Measurements from ENCODE around the gene USP2.

USP2 gene

GRCh38 chr11:119345685-119346084, 35.8 kb downstream of the USP2 start:
- no peak for DNase-seq (ENCODE audit: insufficient read length, low spot score)
- no peak for FAIRE-seq

GRCh38 chr11:119344291-119345010, 37.0 kb downstream of the USP2 start:
- peak; percentile 72 for FAIRE-seq

DNA sequence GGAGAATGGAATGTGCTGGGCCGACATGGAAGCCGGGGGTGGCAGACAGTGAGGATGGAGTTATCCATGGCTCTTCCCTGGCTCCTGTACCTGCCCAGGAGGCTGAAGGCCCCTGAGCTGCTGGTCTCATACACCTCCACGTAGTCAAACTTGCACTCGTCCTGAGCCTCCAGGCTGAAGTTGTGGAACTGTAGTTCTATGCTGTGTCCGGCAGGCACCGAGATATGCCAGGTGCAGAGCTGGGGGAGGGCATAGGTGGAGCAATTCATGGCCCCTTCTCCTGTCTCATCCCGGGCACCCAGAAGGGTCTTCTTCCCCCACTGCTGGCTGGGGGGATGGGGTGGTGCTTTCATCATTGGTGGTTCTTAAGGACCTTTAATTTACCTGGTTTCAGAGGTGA, 37.8 kb downstream of the USP2 start:
- DNase-seq (ENCODE audit: insufficient read length, low spot score) (no peak), FAIRE-seq (no peak)

More at GRCh38 chr11:119344291-119345010, 37.0 kb downstream of the USP2 start:
- no peak for DNase-seq (ENCODE audit: insufficient read length, low spot score)

- FAIRE-seq (no peak), DNase-seq (ENCODE audit: insufficient read length, low spot score) (no peak)
Observed at GRCh38 chr11:119342362-119343130, 38.9 kb downstream of the USP2 start.

- DNase-seq (ENCODE audit: insufficient read length, low spot score) (no peak), FAIRE-seq (no peak)
Observed at GRCh38 chr11:119342023-119342300, 39.5 kb downstream of the USP2 start.

GRCh38 chr11:119341222-119342022, 40.1 kb downstream of the USP2 start:
- DNase-seq (ENCODE audit: insufficient read length, low spot score) = no peak
- FAIRE-seq = no peak

DNA sequence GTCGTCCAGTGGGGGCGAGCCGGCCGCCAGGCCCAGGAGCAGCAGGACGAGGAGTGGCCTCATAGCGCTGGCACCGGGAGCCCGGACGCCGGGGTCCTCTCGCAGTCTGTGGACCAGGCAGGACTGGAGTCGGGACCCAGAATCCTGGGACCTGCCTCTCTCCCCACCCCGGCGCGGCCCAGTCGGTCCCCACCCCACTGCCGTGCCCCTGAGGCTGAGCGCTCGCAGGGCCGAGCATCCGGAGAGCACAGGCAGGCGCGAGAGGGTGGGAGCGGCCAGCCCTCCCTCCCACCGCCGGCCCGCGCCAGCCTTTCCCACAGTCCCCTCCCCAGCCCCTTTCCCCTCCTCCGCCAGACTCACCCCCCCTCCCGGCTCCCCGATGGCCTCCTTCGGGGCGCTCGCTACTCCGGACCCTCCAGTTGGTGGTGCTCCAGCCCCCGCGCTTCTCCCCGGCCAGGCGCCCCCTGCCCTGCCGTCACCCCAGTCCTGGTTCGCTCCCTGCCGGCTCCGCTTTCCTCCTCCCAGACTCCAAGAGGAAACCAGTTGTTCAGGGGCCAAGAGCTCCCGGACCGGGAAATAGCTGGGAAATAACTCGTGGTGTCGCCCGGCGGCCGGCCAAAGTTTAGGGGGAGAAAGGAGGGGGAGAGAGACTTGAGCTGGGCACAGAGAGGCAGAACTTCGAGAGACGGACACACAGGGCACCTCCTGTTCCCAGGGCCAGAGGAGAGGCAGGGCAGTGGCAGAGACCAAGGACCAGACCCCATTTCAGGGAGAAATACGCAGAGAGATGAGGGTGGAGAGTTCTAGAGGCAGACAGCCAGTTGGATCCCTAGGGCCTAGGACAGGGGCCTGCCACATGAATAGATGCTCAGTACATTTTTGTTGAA, 40.9 kb downstream of the USP2 start, which contains the start of gene C1QTNF5:
TSS of gene C1QTNF5 (minus strand) at position 549 of the 887 bp plus-strand sequence. CDS start at position 63, 486 bp downstream.
- FAIRE-seq = peak; percentile 23
- no peak for DNase-seq (ENCODE audit: insufficient read length, low spot score)

DNA sequence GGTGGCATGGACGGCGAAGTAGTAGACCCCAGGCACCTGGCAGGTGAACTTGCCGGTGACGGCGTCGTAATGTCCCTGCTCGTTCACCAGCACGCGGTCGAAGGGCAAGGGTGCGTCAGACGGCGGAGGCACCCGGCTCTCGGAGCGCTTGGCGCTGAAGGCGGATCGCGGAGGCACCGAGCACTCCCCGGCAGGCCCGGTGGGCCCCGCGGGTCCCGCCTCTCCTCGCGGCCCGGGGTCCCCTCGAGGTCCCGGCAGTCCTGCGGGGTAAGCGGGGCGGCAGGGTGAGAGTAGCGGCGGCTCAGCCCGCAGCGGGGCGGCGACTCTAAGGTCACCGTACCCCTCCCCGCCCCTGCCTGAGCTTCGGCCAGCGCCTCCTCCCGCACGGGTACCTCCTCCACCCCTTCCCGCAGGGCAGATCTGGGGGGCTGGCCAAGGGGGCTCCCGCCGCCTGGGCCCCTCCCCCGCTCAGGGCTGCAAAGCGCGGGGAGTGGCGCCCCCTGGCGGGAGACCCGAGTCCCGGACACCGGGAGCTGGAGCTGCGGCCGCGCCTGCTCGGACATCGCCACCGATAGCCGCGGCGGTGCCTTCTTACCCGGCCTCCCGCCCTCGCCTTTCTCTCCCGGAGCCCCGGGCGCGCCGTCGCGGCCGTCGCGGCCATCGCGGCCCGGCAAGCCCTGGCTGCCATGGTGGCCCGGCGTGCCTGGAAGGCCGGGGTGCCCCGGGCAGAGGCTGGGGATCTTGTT, 41.7 kb downstream of the USP2 start:
- DNase-seq (ENCODE audit: insufficient read length, low spot score) = peak; percentile 61
- peak; percentile 48 for FAIRE-seq

DNA sequence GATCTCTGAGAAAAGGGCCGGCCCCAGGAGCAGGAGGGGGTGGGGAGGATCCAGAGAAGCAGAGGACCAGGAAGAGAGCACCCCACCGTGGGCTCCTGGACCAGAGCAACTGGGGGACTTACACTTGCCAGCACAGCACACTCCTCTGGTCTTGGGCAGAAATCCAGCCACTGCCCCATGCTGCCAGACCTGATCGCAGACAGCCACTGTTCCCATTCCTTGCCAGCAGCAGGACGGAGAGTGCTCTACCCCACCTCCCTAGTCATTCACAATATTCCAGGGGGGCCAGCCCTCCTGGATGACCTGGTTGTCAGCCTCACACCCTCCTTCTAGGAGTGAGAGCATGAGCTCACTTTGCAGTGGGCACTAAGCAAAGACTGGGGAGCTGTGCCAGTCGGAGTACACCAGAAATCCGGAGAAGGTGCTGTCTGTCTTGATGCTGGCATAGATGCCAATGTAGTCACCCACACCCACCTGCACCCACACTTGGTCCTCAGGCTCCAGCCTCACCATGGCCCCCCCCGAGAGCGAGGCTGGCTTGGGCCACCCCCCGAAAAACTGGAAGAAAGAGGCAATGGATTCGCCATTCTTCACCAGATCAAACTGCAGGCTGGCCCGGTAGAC, 42.4 kb downstream of the USP2 start:
- FAIRE-seq = peak; percentile 36
- no peak for DNase-seq (ENCODE audit: insufficient read length, low spot score)

- DNase-seq (ENCODE audit: insufficient read length, low spot score) (peak; percentile 90), FAIRE-seq (no peak)
Observed at GRCh38 chr11:119338318-119338890, 43.1 kb downstream of the USP2 start.

- DNase-seq (ENCODE audit: insufficient read length, low spot score) (peak; percentile 69), FAIRE-seq (peak; percentile 57)
Observed at GRCh38 chr11:119337581-119338317, 43.7 kb downstream of the USP2 start.

- FAIRE-seq (no peak), DNase-seq (ENCODE audit: insufficient read length, low spot score) (no peak)
Observed at GRCh38 chr11:119336744-119337469, 44.6 kb downstream of the USP2 start.

DNA sequence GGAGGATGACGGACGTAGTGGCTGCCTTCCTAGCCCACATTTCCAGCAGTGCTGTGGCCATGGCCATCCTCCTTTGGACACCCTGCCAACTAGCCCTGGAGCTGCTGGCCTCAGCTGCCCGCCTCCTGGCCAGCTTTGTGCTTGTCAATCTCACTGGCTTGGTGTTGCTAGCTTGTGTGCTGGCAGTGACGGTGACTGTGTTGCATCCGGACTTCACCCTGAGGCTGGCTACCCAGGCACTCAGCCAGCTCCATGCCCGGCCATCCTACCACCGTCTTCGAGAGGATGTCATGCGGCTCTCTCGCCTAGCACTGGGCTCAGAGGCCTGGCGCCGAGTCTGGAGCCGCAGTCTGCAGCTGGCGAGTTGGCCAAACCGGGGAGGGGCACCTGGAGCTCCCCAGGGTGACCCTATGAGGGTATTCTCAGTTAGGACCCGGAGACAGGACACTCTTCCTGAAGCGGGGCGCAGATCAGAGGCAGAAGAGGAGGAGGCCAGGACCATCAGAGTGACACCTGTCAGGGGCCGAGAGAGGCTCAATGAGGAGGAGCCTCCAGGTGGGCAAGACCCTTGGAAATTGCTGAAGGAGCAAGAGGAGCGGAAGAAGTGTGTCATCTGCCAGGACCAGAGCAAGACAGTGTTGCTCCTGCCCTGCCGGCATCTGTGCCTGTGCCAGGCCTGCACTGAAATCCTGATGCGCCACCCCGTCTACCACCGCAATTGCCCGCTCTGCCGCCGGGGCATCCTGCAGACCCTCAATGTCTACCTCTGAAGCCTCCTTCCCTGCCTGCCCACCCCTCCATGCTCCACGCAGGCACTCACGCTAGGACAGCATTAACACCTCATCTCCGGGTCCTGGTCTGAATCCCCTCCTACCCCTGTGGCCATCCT, 45.6 kb downstream of the USP2 start:
- DNase-seq (ENCODE audit: insufficient read length, low spot score) = no peak
- FAIRE-seq = peak; percentile 49

- DNase-seq (ENCODE audit: insufficient read length, low spot score) = no peak
- FAIRE-seq = peak; percentile 16
Observed at GRCh38 chr11:119335091-119335654, 46.3 kb downstream of the USP2 start.

DNA sequence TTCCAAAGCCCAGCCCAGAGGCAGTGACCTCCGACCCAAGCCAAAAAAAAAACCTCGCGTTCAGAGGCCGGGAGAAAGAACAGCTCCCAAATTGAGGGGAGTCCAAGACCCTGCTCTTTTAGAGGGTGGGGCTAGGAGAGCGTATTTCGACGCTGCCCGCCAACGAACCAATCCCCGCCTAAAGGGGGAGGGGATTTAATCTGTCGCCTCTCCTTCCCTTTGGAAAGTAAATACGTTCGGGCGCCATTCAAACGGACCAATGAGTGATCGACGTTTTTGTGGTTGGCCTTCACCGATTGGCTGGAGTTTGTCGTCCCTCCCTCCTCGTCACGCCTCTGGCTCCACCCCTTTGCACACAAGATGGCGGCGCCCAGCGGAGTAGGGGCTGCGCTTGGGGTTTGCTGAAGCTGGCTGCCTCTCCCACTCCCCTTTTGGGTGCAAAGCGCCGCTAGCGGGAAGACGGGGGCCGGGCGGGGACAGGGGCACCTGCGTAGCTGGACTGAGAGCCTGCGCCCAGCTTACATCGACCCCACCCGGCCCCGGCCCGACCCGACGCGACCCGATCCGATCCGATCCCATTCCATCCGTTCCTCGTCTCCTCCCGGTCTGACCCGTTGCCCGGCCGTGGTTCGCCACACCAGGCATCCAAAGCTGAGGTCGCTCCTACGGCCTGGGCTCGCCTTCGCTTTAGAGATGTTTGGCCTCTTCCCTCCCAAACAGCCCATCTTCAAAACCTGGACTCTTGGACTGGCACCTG, 47.1 kb downstream of the USP2 start, which contains the start of gene RNF26:
TSS of gene RNF26 (plus strand) at position 354 of the 757 bp plus-strand sequence. CDS start 596 bp downstream, outside the sequence.
- FAIRE-seq = peak; percentile 99
- DNase-seq (ENCODE audit: insufficient read length, low spot score) = peak; percentile 97

Measured in HTR-8/SVneo (cell line).